Measurements from ENCODE around the gene SOST.

SOST gene

GRCh38 chr17:43707184-43707583, 51.4 kb downstream of the SOST start:
- DNase-seq (ENCODE audit: low read depth) = no peak

- no peak for DNase-seq (ENCODE audit: low read depth)
Observed at GRCh38 chr17:43706235-43706634, 52.4 kb downstream of the SOST start.
